ENCODE measurements around the gene PRPF6.

PRPF6 gene

DNA sequence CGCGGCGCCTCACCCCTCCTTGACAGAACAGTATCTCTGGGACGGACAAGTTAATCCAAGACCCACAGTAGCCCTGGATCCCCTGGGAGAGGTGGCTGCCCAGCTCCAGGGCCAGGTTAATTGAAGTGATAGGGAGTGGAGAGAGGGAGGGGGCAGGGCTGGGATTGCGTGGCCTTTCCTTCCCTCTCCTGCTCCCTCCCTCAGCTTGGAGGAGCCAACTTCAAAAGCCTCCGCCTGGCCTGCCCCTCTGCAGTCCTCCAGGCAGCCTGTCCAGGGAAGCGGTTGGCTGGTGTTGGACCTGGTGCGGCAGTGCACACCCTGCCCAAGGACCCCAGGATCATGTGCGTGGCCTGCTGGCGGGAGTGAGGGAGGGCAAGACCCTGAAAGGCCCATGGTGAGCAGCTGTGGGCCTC is 55.0 kb downstream of the PRPF6 start, which contains the start of gene C20orf204:
TSS of gene C20orf204 (plus strand) at position 250 of the 413 bp plus-strand sequence. CDS start at position 392, 142 bp downstream.
- no peak for DNase-seq (ENCODE audit: low read depth in 2 of 2)

DNA sequence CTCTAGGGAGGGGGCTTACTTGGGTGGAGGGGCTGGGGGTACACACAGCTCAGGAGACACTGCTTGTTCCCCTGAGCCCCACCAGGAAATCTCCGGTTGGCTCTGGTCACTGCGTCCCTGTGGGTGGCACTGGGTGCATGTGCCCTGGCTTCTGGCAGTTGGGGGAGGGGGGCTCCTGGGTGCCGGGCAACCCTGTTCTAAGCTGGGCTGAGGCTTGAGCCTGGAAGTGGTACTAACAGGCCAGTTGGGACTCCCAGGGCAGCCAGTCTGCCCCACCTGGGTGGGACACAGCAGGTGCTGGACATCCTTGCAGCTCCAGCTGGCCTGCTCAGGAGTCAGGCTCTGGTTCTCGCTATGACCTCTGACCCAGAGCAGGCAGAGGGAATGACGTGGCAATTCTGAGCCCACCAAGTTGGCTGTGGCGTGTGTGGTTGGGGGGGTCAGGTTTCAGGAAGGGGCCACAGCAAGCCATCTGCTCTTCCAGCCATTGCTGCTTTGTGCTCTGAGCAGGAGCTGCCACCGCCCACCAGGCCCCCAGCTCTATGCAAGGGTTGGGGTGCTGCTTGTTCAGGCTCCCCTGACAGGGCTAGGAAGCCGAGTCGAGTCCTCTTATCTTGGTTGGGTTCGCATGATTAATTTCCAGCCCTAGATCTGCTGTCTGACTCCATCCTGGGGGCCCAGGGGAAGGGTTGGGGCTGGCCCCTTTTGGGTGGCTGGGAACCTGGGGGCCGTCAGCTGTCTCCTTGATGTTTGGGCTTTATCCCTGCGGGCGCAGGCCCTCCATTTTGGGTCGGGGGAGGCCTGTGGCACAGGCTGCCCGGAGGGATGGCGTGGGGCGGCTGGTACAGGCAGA is 55.6 kb downstream of the PRPF6 start:
- DNase-seq (ENCODE audit: low read depth in 2 of 2): peak in 1 of 2 donors; percentile 37

DNA sequence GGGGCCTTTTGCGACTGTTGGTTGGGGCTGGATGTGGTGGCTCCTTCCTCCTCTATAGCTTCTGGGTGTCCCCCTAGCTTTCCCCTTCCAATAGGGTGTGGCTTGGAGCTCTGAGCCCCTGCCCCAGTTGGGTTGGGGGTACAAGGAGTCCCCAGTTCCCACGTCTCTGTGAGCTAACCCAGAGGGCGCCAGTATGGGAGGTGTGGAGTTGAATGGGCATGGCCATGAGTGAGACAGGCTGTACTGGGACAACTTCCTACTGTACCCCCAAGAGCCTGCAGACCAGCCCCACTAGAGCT is 56.2 kb downstream of the PRPF6 start:
- no peak for DNase-seq (ENCODE audit: low read depth in 2 of 2)

DNA sequence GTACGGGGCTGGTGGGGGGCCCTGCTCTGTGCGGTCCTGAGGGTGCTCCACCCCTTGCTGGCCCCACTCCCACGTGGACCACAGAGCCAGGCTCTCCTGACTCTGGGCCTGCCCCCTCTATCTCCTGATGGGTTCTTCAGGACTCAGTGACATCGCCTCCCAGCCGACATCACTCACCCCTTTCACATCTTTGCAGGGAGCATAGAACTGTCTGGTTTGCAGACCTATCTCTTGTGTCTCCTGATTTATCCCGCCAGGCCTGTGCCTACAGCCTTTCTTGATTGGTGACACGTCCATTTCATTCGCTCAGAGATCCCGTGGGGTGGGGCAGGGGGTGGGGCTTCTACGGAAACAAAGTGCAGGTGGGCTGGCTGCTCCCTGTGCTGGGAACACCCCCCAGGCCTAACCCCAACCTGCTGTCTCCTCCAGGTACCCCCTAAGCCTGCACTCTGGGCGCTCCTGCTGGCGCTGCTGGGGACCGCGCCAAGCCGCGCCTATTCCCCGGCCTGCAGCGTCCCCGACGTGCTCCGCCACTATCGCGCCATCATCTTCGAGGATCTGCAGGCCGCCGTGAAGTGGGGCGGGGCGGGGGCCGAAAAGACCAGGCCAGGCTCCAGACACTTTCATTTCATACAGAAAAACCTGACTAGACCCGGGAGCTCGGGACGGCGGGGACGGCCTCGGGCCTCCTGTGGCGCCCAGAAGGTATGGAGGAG is 56.7 kb downstream of the PRPF6 start:
- no peak for DNase-seq (ENCODE audit: low read depth in 2 of 2)

DNA sequence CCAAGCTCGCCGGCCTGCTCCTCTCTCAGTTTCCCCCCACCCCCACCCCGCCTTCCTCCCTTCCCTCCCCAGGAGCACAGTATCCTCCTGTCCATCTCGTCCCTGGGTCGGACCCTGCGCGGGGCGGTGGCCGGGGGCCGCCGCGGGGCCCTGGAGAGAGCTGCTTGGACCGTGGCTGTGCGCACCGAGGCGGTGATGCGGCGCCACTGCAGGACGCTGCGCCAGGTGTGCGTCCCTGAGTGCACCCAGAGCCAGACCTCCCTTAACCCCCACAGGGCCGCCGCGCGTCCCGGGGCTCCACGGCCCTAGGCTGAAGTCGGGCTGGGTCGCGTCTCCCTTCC is 57.3 kb downstream of the PRPF6 start:
- DNase-seq (ENCODE audit: low read depth in 2 of 2): no peak

DNA sequence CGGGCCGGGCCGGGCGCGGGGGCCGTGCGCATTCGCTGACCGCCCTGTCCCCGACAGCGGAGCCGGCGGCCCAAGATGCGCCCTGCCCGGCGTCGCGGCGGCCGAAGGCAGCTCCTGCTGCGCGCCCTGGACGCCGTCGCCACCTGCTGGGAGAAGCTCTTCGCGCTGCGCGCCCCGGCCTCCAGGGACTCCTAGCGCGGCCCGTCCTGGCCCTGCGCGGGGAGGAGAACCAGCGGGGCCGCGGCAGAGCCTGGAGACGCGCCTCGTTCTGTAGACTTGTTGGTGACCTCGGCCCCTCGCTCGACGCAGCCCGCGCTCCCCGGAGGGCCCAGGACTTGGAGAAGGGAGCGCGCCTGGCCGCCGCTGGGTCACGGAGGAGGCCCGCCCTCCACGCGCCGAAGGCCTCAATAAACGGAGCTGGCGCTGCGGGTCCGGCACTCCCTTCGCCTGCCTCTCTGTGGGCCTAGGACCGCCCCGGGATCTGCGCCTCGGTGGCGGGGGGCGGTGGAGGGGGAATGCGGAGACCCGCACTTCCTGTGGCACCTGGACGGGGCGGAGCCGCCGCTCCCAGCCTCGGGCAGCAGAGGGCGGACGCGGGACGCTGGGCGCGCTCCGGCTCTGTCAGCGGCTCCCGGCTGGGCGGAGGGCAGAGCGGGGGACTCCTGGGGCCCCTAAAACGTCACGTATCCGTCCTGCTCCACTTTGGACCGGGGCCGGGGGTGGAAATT is 57.8 kb downstream of the PRPF6 start:
- DNase-seq (ENCODE audit: low read depth in 2 of 2): peak; percentile 69

DNA sequence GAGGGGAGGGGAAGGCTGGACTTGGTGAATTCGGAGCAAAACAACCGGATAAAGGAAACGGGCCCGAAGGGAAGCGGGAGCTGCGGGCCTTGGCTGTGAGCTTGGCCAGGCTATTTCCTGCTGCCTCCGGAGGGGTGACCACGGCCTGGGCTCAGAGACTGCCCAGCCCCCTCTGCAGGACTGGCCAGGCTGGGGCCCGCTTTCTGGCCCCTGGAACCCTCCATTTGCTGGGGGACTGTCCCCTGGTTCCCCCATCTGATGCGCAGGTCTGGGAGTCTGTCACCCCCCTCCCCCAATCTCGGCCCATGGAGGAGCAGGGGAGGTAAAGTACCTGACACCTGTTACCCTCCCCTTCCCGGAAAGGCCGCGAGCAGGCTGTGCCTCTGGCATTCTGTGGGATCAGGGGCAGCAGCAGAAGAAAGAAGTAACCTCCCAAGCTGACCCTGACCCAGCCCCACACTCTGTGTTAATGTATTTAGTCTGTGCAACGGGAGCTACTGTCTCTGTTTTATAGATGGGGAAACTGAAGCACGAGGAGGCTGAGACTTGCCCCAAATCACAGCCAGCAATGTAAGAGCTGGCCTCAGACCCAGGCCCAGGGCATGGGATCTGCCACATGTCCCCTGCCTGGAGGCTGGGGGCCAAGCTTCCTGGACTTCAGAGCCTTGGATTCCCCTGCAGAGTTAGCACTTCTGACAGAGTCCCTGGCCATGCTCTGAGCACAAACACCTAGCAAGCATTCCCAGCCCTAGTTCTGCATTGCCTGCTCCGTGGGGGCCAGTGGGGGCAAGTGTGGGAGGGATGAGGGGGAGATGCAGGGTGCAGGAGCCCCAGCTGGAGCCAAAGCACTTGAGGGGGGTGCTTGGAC is 58.6 kb downstream of the PRPF6 start:
- DNase-seq (ENCODE audit: low read depth in 2 of 2): no peak

DNA sequence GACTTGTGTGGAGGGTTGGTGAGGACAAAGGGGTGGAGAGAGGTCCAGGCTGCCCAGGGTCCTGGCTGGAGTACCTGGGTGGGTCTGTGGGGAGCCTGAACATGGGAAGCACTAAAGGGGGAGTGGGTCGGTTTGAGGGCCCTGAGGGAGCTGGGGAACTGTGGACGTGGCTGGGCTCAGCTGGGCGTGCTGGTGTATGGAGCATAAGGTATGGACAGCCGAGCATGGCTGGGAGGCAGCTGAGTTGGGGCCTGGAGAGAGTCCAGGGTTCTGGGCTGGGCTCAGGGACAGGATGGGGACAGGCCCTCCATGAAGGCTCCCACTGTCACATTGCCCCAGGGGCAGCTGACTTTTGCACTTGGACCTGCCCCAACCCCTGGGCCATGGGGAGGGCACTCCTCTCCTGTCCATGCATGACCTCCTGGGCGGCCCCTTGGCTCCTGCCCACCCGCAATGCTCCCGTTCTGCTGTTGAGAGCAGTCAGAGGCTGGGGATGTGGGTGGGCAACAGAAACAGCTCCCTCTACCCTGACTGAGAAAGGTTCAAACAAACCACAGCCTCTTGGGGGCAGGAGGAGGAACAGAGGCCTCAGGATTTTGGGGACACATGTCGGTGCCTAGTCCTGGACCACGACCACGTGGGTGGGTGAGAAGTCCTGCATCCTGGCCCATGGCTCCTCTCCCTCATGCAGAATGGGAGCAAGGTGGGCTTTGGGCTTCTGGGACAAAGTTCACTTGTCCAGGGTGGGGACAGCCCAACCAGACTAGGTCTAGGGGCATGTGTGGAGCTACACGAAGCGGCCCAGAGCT is 59.5 kb downstream of the PRPF6 start:
- no peak for DNase-seq (ENCODE audit: low read depth in 2 of 2)

DNA sequence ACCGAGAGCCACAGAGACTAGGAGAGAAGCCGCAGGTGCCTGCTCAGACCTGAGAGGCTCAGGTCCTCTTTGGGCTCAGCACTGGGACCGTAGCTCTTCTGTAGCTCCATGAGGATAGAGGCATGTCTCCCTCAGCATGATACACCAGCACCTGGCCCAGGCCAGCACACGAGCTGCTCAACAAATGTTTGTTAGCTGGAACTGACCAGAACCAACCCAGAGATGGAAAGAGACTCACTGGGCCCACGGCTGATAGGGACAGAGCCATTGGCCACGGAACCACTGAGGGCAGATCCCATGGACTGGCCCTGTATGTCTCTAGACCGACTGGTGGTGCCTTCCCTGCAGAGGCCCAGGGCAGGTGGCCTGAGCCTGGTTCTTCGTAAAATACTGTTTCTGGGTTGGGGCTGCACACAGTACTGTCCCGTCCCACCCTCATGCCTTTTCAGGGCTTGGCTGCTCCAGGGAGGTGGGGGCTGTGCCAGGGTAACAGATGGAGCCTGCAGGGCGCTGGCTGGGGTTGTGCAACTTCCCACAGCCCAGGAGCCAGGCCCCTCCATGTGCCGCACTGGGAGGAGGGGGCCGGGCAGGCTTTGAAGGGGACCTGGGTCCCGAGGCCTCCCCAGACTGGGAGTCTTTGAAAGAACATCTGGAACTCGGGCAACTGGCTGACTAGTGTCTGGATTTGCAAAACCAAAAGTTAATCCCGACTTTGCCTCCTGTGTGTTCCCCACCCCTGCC is 60.3 kb downstream of the PRPF6 start:
- DNase-seq (ENCODE audit: low read depth in 2 of 2): no peak

DNA sequence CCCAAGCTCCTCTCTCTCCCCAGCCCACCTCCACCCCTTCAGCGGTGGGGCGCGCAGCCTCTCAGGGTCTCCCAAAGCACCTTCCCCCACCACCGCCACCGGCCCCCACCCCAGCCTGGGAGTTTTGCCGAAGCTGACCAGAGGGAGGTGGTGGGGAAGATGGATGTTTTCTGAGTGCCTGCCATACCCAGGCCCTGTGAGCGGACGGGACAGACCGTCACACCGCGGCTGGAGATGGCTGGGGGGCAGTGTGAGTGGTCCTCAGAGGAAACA is 60.8 kb downstream of the PRPF6 start:
- DNase-seq (ENCODE audit: low read depth in 2 of 2): no peak

DNA sequence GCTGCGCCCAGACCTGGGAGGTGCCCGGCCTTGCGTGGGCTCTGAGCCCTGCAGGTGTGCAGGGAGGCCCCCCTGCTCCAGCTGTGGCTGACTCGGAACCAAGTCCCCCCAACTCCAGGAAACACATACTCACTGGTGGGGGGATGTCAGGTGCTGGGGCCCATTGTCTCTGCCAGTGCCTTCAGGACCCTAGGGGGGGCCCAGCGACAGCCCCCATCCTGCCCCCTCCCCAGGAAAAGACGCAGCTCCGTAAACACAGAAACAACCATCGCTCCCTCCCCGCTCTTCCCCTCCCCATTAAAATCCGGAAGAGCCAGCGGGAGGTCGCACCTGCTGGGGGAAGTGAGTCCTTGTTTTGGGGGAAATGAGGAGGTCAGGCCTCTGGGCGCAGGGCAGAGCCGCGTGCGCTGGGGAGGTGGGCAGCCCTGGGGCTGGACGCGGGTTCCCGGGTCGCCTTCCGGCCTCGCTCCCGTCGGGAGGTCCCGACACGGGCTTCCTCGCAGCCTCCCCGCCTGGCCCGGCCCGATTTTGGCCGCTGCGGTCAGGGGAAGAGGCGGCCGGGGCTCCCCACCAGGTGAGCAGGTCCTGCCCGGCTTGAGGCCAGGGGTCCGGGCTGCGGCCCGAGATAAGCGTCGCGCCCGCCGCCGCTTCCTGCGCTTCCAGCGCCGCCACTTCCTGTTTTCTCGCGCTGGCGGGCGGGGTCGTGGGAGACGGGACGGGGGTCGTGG is 61.3 kb downstream of the PRPF6 start:
- no peak for DNase-seq (ENCODE audit: low read depth in 2 of 2)

DNA sequence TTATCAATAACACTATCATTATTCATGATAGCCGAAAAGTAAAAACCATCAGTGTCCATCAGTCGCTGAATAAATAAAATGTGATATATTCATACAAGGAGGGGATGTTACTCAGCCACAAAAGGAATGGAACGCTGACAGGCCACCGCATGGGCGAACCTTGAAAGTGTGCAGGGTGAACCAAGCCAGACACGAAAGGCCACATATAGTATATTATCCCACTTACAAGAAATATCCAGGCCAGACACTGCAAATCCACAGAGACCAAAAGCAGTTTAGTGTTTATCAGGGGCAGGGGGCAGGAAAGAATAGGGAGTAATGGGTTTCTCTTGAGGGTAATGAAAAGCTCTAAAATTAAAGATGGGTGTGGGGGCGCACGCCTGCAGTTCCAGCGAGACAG is 62.8 kb downstream of the PRPF6 start:
- no peak for DNase-seq (ENCODE audit: low read depth in 2 of 2)

DNA sequence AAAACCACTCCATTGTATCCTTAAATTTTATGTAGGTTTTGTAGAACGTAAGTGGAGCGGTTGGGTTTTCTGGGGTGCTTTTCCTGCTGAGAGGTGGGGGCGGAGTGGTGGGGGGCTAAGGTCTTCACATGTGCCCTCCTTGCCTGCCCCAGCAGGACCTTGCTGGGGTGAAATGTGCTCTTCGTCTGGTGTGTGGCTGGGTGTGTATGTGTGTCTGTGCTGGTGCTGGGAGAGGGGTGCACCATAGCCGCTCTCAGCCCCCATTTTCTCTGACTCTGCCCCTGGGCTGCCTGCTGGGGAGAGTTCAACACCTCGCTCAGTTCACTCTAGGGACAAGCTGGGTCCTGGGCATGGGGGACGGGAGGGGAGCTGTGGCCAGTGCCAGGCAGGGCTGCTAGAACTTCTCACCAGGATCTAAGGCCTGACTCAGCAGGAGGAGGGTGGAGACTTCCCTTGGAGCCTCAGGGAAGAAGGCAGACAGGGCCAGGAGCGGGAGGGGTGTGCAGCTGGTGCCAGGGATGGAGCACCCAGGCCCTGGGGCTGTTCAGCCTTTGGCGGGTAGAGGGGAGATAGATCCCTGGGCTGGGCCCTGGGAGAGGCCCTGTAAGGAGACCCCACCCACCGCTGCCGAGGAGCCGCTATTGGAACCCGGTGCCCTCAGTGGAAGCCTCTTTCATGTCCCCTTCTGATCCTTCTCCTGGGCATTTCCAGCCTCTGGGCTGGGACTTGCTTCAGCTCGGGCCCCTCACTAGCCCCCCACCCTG is 63.7 kb downstream of the PRPF6 start:
- DNase-seq (ENCODE audit: low read depth in 2 of 2): no peak

DNA sequence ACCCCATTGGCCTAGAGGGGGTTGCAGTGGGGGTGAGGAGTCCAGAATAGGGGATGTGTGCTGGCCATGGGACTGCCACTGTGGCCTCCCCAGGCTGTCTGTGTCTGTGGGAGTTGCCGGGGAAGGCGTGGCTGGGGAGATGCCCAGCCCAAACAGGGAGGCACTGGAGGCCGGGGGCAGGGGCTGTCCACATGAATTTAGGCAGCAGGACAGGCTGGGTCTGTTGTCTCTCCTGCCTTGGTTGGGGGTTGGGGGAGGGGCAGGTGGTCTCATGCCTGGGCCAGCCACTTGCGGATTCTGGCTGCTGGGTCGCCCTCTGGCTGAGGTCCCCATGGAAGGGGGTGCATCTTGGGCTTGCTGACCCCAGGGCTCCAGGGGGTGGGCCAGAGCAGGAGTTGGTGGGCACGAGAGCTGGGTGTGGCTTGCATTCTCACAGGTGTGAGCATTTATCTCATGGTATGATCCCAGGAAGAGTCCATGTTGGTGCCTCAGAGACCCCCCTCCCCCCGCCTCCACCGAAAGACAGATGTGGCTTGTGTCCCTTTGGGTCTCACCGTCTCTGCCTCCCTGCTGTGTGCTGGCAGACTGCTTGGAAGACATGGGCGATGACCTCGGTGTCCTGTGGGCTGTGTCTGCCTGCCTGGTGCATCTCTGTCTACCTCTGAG is 64.5 kb downstream of the PRPF6 start:
- DNase-seq (ENCODE audit: low read depth in 2 of 2): no peak

DNA sequence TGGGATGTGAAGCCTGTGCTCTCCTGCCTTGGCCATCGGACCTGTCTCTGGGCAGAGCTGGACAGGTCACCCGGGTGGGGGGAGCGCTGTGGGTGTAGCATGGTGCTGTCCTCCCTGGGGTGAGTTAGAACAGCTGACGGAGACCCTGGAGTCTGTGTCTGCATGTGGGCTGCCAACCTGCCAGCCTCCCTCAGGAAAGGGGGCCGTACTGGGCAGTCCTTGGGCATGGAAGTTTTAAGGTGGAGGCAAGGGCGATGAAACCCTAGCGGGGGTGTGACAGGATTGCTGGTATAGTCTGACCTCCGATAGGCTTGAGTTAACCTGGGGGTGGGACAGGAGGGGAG is 66.1 kb downstream of the PRPF6 start:
- DNase-seq (ENCODE audit: low read depth in 2 of 2): no peak

DNA sequence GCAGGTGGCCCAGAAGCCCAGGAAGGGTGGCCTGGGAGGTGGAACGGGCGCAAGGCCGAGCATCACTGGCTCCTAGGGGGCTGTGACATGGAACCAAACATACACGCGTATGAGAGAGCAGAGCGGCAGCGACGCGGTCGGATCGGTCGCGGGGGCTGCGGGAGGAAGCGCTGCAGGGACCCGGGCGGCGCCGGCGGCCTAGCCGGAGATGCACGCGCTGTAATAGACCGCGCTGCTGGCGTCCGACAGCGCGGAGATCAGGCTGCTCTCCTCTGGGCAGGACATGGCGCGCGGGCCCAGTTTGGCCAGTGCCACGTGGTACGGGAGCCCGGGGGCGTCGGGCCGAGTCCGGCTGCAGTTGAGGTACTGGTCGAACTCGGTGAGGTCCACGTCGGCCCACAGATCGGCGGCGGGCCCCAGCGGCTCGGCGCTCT is 67.1 kb downstream of the PRPF6 start:
- DNase-seq (ENCODE audit: low read depth in 2 of 2): no peak

DNA sequence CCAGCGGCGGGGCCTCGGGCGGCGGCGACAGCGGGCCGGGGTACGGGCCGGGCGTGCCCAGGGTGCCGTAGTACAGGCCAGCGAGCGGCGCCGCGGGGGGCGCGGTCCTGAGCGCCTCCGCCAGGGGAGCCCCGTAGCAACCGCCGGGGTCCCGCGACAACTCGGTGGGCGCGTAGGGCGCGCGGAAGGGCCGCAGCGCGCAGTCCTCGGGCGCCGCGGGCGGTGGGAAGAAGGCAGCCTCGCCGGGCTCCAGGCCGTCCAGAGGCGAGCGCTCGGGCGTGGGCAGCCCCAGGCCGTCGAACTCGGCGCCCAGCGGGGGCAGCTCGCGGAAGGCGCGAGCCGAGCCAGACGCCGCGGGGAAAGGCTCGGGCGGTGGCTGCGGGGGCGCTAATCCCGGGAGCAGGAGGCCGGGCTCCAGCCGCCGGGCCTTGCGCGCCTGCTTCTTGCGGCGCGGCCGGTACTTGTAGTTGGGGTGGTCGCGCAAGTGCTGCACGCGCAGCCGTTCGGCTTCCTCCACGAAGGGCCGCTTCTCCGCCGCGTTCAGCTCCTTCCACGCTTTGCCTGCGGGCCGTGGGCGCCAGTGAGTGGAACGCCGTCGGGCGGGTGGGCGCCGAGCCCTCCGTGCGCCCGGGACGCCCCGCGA is 67.6 kb downstream of the PRPF6 start:
- no peak for DNase-seq (ENCODE audit: low read depth in 2 of 2)
